NT2/D1 (cell line): ENCODE data around the gene GNG13.

Experiments
- SUZ12 ChIP-seq: IDR thresholded peaks from 2 replicates; pipeline ENCODE4 v1.6.1; 2011; ENCODE audit not compliant: insufficient read length, insufficient read depth; ENCODE audit errors: extremely low read depth
- YY1 ChIP-seq: IDR thresholded peaks from 2 replicates; pipeline ENCODE4 v1.6.1; 2011; ENCODE audit not compliant: insufficient read length, insufficient read depth
- ZNF274 ChIP-seq: IDR thresholded peaks from 2 replicates; pipeline ENCODE4 v1.6.1; 2011; ENCODE audit warnings: mild to moderate bottlenecking, low read depth, low read length

GRCh38 chr16:776824-777223 lies 23.7 kb downstream of the GNG13 start:
- TF ChIP-seq ZNF274: no peak
- no peak for TF ChIP-seq SUZ12
- TF ChIP-seq YY1: no peak
